ENCODE measurements around the gene UCHL5.
"Not testable (repeated sequence)": the region's sequence is repeated elsewhere in the genome, so short reads cannot be mapped to it uniquely, and the experiment has no call there.

UCHL5 gene

DNA sequence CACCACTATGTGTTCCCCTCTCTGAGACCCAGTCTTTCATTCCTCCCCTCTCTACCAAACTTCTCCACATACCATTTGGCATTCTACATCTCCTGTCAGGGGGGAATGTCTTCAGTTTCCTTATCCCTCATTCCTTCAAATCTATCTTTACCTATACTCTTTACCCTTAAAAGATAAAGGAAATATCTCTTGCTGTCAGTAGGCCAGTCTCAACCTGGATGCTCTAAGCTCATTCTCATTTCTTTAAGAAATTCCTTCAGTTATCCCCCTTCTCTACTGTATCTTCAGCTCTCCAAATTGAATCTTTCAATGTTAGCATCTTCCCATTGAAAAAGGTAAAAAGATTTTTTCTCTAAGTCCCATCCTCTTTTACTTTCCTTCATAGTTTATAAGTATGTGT lies 6.8 kb upstream of the UCHL5 start:
- no peak for DNase-seq (ENCODE audit: low spot score)

DNA sequence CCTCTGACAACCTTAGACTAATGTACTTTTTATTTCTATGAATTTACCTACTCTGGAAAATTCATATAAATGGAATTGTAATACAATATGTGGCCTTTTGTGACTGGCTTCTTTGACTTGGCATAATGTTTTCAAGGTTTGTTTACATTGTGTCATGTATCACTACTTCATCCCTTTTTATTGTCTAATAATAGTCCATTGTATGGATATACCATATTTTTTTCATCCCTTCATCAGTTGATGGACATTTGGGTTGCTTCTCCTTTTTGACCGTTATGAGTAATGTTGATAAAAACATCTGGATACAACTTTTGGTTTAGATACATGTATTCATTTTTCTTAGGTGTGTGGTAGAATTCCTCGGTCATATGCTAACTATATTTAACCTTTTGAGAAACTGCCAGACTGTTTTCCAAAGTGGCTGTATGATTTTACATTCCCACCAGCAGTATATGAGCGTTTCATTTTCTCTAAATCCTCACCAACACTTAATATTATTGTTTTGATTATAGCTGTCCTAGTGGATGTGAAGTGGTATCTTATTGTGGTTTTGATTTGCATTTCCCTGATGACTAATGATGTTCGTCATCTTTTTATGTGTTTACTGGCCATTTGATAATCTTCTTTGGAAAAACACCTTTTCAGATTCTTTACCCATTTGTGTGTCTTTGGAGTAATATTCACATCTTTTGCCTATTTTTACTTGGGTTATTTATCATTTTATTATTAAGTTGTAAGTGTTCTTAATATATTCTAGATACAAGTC lies 3.7 kb upstream of the UCHL5 start:
- no peak for DNase-seq (ENCODE audit: low spot score)

GRCh38 chr1:193060938-193061337 lies 1.8 kb upstream of the UCHL5 start:
- DNase-seq (ENCODE audit: low spot score), result no peak

DNA sequence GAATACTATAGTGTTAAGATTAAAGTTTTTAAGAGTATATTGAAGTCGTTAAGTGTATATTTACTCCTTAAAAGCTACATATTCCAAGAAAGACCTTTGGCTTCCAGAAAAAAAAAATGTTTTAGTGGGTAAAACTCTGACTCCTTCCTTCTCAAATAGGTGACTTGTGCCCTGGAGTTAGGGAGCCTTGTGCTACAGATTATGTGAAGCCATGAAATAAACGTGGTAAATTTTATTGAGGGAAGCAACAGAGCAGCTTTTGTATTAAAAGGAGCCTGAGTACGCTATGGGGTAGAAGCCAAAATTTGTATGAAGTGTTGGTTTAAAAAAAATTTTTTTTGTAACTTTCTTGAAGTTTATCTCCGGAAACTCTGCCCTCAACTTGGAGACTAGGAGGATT lies 1.2 kb upstream of the UCHL5 start:
- DNase-seq (ENCODE audit: low spot score), result peak; percentile 14

GRCh38 chr1:193060115-193060403 lies 899 bp upstream of the UCHL5 start:
- no peak for DNase-seq (ENCODE audit: low spot score)

DNA sequence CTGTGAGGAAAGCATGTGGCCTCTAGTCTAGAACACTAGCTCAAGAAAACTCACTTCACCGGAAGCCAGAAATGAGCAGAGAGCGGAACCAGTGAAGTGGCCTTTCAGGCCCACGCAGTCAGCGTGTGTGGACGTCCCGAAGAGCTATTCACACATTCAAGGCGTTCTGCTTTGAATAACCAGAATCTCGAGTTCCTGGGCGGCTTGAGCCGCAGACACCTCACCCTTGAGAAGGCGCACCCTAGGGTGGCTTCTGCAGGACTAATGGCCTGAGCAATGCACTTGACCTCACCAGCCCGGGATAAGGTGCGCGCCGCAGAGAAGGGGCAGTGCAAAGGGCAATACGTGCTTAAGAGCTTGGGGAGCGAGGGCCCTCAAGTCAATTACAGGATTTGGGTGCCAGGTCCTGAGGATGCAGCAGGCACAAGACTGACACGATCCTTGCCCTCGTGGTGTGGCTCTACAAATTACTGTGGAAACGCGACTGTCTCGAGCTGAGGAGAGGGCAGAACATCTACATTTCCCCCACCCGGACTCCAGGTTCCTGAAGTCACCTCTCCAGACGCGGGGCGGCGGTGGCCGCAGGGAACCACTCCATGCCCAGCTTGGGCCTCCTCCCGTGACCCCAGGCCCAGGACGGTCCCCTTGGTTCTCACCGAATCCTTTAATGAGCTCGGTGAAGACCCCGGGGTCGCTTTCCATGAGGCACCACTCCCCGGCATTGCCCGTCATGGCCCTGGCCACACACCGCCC lies 455 bp downstream of the UCHL5 start:
- peak; percentile 52 for DNase-seq (ENCODE audit: low spot score)

DNA sequence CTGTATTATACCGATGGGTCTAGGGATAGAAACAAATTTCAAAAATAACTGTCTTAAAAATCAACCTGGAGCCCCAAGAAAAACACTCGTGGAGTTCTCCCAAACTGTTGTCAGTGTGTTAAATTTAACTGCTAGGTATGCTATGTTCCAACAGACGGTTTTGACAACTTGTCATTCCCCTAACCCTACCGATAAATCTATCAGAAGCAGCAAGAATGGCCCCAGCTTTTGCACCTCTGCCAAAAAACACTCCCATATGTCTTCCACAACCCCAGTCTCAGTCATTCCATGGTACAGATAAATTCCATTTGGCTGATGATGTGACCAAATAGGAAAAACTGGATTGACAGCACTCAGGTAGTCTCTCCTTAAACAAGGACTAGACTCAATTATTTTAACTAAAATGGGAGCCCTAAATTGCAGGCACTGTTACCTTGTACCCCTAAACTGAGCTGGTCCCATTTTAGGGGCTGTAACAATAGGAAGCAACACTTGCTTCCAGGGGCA lies 4.9 kb downstream of the UCHL5 start:
- DNase-seq (ENCODE audit: low spot score), result no peak

DNA sequence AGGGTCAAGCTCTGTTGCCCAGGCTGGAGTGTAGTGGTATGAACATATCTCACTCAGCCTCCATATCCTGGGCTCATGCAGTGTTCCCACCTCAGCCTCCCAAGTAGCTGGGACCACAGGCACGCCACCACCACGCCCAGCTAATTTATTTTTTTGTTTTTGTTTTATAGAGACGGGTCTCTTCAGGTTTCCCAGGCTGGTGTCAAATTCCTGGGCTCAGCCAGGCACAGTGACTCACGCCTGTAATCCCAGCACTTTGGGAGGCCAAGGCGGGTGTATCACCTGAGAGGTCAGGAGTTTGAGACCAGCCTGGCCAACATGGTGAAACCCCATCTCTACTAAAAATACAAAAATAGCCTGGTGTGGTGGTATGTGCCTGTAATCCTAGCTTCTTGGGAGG lies 10.2 kb downstream of the UCHL5 start:
- DNase-seq (ENCODE audit: low spot score), result not testable (repeated sequence)

DNA sequence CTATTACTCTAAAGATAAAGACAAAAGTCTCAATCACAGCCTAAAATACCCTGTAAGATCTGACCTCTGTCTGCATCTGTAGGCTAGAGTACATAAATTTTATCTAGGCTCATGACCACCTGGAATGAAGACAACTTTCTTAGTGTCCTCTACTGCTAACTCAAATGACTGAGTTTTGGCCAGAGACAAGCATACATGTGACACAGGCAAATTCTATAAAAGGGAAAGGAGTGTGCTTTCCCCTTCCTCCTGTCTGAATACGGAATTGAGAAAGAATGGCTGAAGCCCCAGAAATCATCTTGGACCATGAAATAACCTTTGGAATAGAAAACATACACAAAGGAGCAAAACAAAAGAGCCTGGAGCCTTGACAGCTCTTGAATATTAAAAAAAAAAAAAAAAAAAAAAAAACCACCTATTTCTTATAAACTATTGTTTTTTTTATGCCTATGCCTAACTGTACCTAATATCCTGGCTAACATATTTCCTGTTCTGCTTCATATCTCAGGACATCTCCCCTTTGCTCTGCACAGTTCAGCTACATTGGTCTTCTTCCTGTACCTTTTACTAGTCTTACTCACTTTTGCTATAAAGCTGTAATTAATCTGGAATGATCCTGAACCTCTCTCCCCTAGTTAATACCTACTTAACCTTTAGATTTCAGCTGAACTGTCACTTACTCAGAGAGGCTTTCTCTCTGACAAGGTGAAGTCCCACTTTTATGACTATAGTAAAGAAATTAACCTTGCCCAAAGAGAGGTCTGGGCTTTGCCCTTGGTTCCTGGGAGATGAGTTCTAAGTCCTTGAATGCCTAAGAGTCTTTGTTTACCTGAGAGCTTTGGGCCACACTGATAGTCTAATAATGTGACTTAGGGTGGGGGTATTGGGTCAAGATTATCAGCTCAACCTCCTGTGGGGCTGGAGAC lies 16.1 kb downstream of the UCHL5 start:
- no peak for DNase-seq (ENCODE audit: low spot score)

GRCh38 chr1:193040011-193040410 lies 19.1 kb downstream of the UCHL5 start:
- DNase-seq (ENCODE audit: low spot score), result no peak

GRCh38 chr1:193036337-193037047 lies 22.7 kb downstream of the UCHL5 start:
- no peak for DNase-seq (ENCODE audit: low spot score)

GRCh38 chr1:193033610-193034009 lies 25.6 kb downstream of the UCHL5 start:
- no peak for DNase-seq (ENCODE audit: low spot score)

GRCh38 chr1:193032643-193033427 lies 26.3 kb downstream of the UCHL5 start:
- DNase-seq (ENCODE audit: low spot score), result not testable (repeated sequence)

DNA sequence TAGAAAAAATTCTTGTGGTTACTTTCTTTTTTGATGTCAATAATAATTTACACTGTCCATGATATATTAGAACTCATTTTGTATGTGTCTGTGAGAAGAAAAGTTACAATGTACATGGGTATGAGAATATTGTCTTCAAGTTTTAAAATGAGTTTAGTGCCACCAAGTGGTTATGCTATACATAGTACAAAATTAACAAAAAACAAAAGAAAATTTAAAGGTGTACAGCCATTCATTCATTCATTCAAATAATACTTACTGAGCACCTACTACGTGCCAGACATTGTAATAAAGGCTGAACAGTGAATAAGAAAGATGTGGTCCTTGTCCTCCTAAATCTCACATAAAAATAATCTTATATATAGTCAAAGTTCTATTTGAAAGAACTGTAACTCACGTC lies 27.7 kb downstream of the UCHL5 start:
- peak; percentile 7 for DNase-seq (ENCODE audit: low spot score)

DNA sequence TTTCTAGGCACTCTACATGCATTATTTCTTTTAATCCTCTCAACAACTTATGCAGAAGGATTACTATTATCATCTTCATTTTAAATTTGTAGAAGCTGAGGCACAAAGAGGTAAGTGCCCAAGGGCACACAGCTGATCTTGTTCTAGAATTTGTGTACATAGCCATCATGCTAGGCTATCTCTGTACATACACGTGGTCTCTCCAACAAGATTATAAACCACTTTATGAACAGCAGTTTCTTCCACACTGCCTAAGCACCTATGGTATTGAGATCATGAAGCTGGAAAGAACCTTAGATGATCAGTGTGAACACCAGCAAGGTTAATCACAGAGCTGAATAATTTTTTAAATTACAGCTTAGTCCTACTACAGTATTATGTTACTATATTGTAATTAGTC lies 28.9 kb downstream of the UCHL5 start:
- DNase-seq (ENCODE audit: low spot score), result no peak

DNA sequence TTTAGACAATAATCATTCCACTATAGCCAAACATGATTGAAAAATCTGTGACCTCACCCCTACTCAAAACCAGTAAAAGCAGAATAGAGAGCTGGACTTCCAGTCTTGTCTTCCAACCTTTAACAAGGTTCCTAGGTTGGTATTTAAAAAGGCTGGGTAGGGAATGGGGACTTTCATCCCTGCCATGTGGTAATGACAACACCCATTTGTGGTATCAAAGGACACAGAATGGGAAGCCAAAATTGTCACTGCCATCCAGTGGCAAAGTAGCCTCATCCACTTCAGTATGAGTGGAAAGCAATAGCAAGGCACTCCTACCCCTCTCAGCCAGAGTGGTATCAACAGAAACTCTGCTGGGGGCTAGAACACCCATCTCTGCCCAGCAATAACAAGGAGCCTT lies 33.9 kb downstream of the UCHL5 start:
- DNase-seq (ENCODE audit: low spot score), result peak; percentile 5

DNA sequence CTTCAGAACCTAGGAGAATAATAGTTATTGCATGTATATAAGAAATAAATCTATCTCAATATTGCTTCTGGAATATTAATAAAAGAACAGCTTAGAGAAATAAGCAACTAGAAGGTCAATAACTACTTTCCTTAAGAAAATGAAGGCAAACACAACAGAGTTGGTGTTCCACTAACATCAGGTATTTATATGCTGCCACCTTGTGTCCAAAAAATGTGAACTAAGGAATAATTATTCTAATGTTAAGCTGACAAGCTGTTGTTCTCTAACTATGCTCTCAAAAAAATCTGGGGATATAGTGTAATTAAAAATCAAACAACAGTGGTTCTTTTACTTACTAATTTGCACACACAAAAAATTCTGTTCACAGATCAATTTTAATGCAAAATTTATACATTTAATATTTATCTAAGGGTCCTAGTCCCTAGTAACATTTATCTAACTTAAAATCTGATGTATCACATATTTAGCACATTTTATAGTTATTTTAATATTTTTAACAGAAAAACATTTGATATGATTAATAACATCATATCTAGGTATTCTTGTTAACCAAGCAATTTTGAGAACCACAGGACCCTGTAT lies 39.6 kb downstream of the UCHL5 start:
- DNase-seq (ENCODE audit: low spot score), result peak; percentile 37

GRCh38 chr1:193016788-193017187 lies 42.4 kb downstream of the UCHL5 start:
- DNase-seq (ENCODE audit: low spot score), result no peak

DNA sequence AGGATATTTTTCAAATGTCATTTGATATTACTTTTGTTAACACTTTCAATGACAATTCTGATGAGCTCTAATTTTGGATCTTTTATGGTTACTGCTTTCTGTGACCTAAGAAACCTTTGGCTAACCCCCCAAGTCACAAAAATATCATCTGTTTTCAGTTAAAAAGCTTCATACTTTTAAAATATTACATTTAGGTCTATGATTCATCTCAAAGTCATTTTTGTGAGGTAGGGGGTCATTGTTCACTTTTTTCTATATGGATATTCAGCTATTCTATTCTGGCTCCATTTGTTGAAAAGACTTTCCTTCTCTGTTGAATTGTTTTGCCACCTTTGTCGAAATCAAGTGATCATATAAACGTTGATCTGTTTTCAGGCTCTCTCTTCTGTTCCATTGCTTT lies 44.8 kb downstream of the UCHL5 start:
- DNase-seq (ENCODE audit: low spot score), result no peak

- DNase-seq (ENCODE audit: low spot score), result no peak
Observed at GRCh38 chr1:193013707-193014106, 45.5 kb downstream of the UCHL5 start.

- no peak for DNase-seq (ENCODE audit: low spot score)
Observed at GRCh38 chr1:193013005-193013404, 46.2 kb downstream of the UCHL5 start.
